ENCODE results near the gene PDE3B.
"Not testable (repeated sequence)": the region's sequence is repeated elsewhere in the genome, so short reads cannot be mapped to it uniquely, and the experiment has no call there.

Gene PDE3B

GRCh38 chr11:14642453-14642852 is 1.2 kb upstream of the PDE3B start:
- no peak for DNase-seq

- peak; percentile 41 for DNase-seq
These were observed 519 bp upstream of the PDE3B start for GRCh38 chr11:14642873-14643696.

- peak; percentile 81 for DNase-seq
These were observed 816 bp downstream of the PDE3B start for GRCh38 chr11:14644226-14645014.

GRCh38 chr11:14645015-14645912 is 1.7 kb downstream of the PDE3B start:
- no peak for DNase-seq

DNA sequence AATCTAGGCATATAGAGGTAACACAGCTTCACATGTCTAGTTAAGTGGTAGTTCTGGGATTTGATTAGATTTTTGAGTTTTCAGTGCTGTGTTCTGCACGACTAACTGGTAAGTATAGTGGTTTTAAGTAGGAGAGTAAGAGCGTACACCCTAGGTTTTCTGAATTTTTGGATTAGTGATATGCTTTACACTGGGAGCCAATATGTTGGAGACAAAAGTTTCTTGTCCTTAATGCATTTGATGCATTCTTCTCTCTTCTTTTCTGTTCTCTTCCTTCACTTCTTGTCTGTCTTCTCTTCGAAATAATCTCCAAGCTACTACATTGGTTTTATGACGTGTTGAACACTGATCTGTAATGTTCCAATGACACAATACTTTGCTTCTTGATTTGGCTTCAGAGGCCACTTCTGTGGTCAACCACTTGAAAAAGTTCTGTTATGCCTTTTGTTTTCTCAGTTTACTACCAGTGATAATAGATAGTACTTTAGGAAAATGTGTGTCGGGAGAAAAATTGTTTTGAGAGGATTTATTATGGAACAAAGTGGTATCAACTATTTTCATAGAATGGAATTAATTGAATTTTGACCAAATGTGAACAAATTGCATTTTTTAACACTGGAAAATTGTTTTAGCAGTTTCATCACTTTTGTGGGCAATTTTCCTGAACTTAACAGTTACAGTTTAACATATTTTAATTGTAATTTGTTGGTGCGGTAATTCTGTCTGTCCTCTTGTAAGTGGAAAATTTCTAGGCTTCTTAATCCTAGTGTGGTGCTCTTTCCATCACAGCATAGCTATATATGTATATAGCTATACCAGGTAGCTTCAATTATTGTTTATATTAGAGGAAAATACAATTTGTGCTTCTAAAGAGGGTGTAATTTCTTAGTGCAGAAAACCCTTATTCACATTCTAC is 2.6 kb downstream of the PDE3B start:
- DNase-seq: no peak

GRCh38 chr11:14650064-14650463 is 6.5 kb downstream of the PDE3B start:
- DNase-seq: no peak

- DNase-seq: no peak
These were observed 9.5 kb downstream of the PDE3B start for GRCh38 chr11:14653090-14653489.

- no peak for DNase-seq
These were observed 11.8 kb downstream of the PDE3B start for GRCh38 chr11:14655435-14655834.

DNA sequence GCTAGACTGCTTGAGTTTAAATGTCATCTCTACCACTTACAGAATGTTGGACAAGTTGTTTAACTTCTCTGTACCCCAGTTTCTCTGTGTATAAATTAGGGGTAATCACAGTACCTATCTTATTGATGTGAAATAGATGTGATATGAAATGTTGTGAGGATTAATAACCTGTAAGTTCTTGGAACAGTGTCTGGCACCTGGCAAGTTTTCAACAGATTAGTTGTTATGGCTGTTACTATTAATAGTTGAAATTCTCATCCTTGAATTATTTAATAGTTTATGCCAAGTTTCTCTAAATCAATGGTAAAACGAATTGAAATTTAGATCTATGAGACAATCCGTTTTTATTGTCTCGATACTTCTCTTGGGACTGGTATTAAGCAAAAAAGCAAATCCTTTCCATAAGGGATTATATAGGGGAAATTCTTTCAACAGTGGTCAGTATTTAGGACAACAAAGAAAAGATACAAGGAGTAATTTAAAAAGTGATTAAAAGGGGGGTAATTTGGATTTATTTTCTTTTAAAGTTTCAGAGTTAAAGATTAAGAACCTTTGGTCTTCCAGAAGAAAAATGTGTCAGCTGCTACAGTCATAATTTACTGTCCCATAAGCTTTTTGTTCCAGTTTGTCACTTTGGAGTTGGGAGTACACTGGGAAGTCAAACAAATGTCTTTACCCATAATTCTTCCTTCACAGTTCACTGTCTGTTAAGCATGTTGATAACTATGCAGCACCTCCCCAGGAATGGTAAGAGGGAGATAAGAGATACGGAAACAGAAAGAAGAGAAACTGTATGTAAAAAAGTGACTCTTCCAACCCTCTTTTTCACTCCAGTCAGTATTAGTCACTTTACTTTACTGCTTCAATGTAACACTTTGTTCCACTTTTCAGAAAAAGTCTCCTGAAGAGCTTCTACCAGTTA is 13.2 kb downstream of the PDE3B start:
- no peak for DNase-seq

DNA sequence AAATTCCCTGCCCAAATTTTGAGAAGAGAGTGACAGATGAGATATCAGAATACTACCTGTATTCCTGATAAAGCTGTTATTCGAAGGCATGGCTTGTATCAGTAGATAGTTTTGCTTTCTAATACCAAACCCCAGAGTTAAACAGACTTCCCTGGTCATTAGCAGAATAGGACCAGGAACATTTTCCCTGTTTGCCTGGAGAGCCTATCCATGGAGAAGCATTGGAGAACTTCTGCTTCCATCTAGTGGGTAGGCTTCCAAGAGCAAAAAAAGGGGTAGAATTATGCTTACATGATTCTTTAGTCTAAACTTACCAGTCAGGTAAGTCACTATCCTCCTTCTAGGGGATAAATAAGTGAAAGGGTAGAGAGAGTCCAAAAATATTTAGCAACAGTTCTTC is 14.2 kb downstream of the PDE3B start:
- DNase-seq: no peak

GRCh38 chr11:14664926-14665325 is 21.3 kb downstream of the PDE3B start:
- DNase-seq: not testable (repeated sequence)

GRCh38 chr11:14667329-14667728 is 23.7 kb downstream of the PDE3B start:
- not testable (repeated sequence) for DNase-seq

- no peak for DNase-seq
These were observed 25.2 kb downstream of the PDE3B start for GRCh38 chr11:14668731-14669301.

DNA sequence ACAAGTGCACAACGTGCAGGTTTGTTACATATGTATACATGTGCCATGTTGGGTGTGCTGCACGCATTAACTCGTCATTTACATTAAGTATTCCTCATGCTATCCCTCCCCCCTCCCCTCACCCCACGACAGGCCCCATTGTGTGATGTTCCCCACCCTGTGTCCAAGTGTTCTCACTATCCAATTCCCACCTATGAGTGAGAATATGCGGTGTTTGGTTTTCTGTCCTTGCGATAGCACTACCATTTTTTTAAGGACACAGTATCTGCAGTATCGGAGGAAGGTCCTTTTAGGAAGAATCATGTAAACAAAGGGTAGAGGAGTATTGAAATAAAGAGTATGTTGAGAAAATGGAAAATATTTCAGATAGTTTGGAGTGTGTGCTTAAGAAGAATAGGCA is 25.9 kb downstream of the PDE3B start:
- DNase-seq: no peak

- DNase-seq: no peak
These were observed 26.4 kb downstream of the PDE3B start for GRCh38 chr11:14669958-14670357.

DNA sequence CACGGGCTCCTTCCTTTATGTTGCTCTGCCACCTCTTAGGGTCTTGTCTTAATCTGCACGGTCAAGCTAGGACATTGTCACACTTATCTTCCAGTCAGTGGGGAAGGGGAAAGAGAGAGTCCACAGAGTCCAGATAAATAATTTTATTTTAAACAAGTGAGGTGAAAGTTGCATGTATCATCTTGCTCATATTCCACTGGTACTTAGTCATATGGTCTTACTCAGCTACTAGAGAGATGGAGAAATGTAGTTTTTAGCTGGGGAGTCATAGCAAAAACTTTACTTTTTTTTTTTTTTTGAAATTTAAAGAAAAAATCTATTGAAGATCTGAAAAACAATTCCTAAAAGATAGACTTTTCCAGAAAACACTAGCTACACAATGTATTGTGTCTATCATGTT is 29.0 kb downstream of the PDE3B start:
- no peak for DNase-seq

DNA sequence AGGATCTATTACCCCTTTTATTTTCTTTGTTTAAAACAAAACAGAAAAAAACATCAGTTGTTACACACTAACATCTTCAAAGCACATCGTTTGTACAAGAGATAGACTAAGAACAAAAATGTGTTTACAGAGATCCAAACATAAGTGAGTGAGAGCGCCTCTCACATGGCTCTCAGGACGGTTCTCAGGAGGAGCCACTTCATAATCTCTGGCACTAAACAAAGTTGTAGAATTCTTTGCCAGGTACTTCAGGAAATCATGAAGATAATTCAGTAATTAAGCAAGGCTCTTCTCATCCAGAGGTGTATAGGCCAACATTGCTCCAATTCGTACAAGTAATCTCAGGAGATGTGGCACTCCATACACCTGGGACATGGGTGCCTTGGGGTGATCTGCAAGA is 29.8 kb downstream of the PDE3B start:
- no peak for DNase-seq

DNA sequence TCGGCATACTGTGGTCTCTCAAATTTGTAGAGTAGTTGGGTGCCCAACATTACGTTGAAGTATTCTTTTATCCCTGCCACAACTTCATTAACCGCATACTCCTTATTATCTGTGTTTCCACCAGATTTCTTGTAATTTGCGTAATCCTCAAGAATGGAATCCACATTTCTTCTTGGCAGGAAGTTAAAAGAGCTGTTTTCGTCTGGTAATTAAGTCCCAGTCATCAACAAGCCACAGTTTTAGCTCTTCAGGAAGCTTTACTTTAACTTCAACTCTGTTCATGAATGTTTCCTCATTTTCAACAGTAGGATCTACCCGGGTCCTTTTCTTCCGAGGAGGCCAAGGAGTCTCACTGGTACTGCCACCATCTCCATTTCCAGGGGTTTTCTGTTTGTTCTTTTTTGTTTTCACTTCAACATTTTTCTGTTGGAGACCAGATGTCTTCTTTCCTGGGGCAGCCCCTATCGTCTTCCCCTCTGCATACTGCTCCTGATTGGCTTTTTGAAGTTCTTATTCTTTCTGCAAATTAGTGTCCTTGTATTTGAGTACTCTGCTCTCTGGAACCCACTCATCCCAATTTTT is 30.3 kb downstream of the PDE3B start:
- no peak for DNase-seq

GRCh38 chr11:14676068-14676467 is 32.5 kb downstream of the PDE3B start:
- no peak for DNase-seq

GRCh38 chr11:14677146-14677545 is 33.5 kb downstream of the PDE3B start:
- DNase-seq: no peak

All from islet precursor cell (in vitro differentiated cells).